ENCODE measurements around the gene SAMD1. TPM values are rescaled to one million over a fixed set of nuclear protein-coding genes. Genes with fewer than 3 reads are reported as not detected.

The SAMD1 gene
- total RNA-seq, 1 experiment from 2014 or later = 56.0 TPM

DNA sequence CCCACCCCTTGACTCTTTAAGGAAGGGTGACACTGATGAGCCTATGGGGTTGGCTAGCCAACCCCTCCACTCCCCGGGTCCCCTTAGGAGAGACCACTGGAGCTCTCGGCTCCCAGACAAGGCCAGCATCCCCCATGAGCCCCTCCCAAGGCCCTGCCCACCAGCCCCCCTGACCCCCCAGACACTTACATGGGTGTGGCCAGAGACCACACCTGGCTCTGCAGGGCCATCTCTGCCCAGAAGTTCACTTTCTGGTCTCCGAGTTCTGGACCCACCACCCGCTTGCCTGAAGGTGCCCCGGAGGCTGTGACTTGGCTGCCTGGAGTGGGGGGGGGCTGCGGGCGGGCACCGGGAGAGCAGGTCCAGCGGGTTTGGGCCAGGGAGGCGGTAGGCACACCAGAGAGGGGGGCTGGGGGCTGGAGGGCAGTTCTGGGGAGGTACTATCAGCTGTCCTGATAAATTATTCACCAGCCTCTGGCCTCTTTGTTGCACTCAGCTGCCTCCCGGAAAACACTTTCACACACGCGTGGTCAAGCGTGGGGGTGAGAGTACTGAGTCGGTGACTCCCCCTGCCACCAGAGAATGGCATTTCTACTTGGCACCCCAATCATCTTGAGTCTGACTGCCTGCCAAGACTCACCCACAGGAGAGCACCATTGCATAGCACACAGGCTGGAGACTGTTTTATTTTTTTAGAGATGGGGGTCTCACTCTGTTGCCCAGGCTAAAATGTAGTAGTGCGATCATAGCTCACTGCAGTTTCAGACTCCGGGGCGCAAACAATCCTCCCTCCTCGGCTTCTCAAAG, 28.6 kb downstream of the SAMD1 start, which contains the start of gene PALM3:
TSS of gene PALM3 (minus strand) at position 326 of the 807 bp plus-strand sequence. CDS start at position 230, 96 bp downstream.
- Histone ChIP-seq H3K9me3 (ENCODE audit: low read depth, low read length, poor library complexity, severe bottlenecking) (no peaks in the 10 kb centered on the region), H3K27ac (ENCODE audit: low read depth, low read length, poor library complexity, severe bottlenecking) (no peak within 1 kb of the TSS), H3K4me1 (ENCODE audit: insufficient read depth, low read length, poor library complexity, severe bottlenecking) (peaks cover 12% of the 10 kb centered on the region), H3K27me3 (replicated peaks; ENCODE audit: insufficient read depth, low read depth, low read length, poor library complexity) (no peaks in the 10 kb centered on the region), H3K36me3 (ENCODE audit: insufficient read depth, low read length, poor library complexity, severe bottlenecking) (no peaks in the 10 kb centered on the region), H3K4me3 (ENCODE audit: low read depth, low read length, poor library complexity, severe bottlenecking) (no peak within 1 kb of the TSS)
- intact Hi-C loops (cut with micrococcal nuclease; ENCODE audit: unreplicated experiment) = no loop called here
- CTCF ChIA-PET = interaction anchor here (1.5 kb wide), 1 partner anchor 9 kb away, joined by 3 read pairs; no protein-coding TSS in a partner anchor
- POLR2A ChIA-PET (ENCODE audit: low non-redundant PET) = no interaction called here
- TF ChIP-seq EZH2 (IDR thresholded peaks at IDR 0.05; ENCODE audit: borderline replicate concordance, low read depth, low read length, poor library complexity, severe bottlenecking) = no peak
- no peak for TF ChIP-seq CTCF (conservative IDR thresholded peaks at IDR 0.05; ENCODE audit: low read depth, low read length)
- BruUV-seq (replicated peaks) = no TSS peak
- no peak for DNase-seq (ENCODE audit: low spot score)

DNA sequence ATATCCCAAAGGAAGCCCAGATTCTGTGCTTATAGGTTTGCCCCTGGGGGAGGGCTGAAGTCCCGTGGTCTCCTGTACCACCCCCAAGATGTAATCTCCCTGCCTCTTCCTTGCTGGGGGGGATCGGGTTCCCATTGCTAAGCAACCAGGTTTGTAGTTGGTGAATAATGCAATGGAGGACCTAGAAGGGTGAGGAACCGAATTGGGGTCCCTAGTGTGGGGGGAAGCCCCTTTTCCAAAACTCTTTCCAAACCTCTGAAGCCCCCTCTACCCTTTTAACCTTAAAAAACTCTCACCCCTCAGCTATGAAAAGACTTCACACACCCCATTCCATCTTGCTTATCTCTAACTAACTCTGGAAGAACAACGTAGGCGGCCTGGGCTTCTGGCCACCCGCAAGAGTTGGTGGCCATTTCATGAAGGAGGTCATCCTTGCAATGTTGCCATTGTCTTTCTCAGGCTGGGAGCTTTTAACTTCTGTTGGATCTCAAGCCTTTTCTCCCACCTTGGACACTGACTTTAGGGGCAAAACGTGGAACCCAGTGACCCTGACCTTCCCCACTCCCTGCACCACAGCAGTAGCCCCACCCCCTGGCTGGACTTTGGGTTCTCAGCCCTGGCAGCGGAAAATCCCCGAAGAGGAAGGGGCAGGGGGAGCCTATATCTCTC, 29.3 kb downstream of the SAMD1 start:
- H3K27me3 ChIP-seq (replicated peaks; ENCODE audit: insufficient read depth, low read depth, low read length, poor library complexity) = no peaks in the 10 kb centered on the region
- no peaks in the 10 kb centered on the region for H3K9me3 ChIP-seq (ENCODE audit: low read depth, low read length, poor library complexity, severe bottlenecking)
- ChIA-PET CTCF (interaction anchor here (0.6 to 1.5 kb wide), 2 partner anchors 10 to 12 kb away, joined by 3 to 7 read pairs; no protein-coding TSS in a partner anchor), POLR2A (ENCODE audit: low non-redundant PET) (interaction anchor here (0.6 kb wide), 1 partner anchor 19 kb away, joined by 3 read pairs; no protein-coding TSS in a partner anchor)
- H3K27ac ChIP-seq (ENCODE audit: low read depth, low read length, poor library complexity, severe bottlenecking) = no peak overlapping the region
- intact Hi-C loops (cut with micrococcal nuclease; ENCODE audit: unreplicated experiment) = no loop called here
- H3K4me3 ChIP-seq (ENCODE audit: low read depth, low read length, poor library complexity, severe bottlenecking) = no peak overlapping the region
- no peaks in the 10 kb centered on the region for H3K36me3 ChIP-seq (ENCODE audit: insufficient read depth, low read length, poor library complexity, severe bottlenecking)
- TF ChIP-seq EZH2 (IDR thresholded peaks at IDR 0.05; ENCODE audit: borderline replicate concordance, low read depth, low read length, poor library complexity, severe bottlenecking) (no peak), CTCF (conservative IDR thresholded peaks at IDR 0.05; ENCODE audit: low read depth, low read length) (no peak)
- DNase-seq (ENCODE audit: low spot score) = no peak
- BruUV-seq (replicated peaks) = no TSS peak
- peaks cover 12% of the 10 kb centered on the region for H3K4me1 ChIP-seq (ENCODE audit: insufficient read depth, low read length, poor library complexity, severe bottlenecking)

GRCh38 chr19:14059652-14060155, 30.8 kb downstream of the SAMD1 start:
- peaks cover 12% of the 10 kb centered on the region for H3K4me1 ChIP-seq (ENCODE audit: insufficient read depth, low read length, poor library complexity, severe bottlenecking)
- intact Hi-C loops (cut with micrococcal nuclease; ENCODE audit: unreplicated experiment) = no loop called here
- no peaks in the 10 kb centered on the region for H3K27me3 ChIP-seq (replicated peaks; ENCODE audit: insufficient read depth, low read depth, low read length, poor library complexity)
- POLR2A ChIA-PET (ENCODE audit: low non-redundant PET) = no interaction called here
- H3K9me3 ChIP-seq (ENCODE audit: low read depth, low read length, poor library complexity, severe bottlenecking) = no peaks in the 10 kb centered on the region
- CTCF ChIA-PET = interaction anchor here (1.0 kb wide), 1 partner anchor 11 kb away, joined by 3 read pairs; no protein-coding TSS in a partner anchor
- TF ChIP-seq EZH2 (IDR thresholded peaks at IDR 0.05; ENCODE audit: borderline replicate concordance, low read depth, low read length, poor library complexity, severe bottlenecking) = no peak
- no peak for TF ChIP-seq CTCF (conservative IDR thresholded peaks at IDR 0.05; ENCODE audit: low read depth, low read length)
- no TSS peak for BruUV-seq (replicated peaks)
- no peak overlapping the region for H3K4me3 ChIP-seq (ENCODE audit: low read depth, low read length, poor library complexity, severe bottlenecking)
- no peaks in the 10 kb centered on the region for H3K36me3 ChIP-seq (ENCODE audit: insufficient read depth, low read length, poor library complexity, severe bottlenecking)
- H3K27ac ChIP-seq (ENCODE audit: low read depth, low read length, poor library complexity, severe bottlenecking) = no peak overlapping the region
- no peak for DNase-seq (ENCODE audit: low spot score)
